Esophagus muscularis mucosa (tissue), 3 donors: ENCODE measurements around the gene ARAP1.

Experiments used
- POLR2A ChIP-seq: fragments of 450-650 bp; IDR thresholded peaks from one replicate; pipeline ENCODE4 v1.6.1; 2017; ENCODE audit warnings: antibody characterized with exemption, moderate library complexity, mild to moderate bottlenecking, low read depth
- POLR2AphosphoS5 ChIP-seq, 2 donors: sonication (generic); formaldehyde crosslinking; IDR thresholded peaks; one replicate each; pipeline ENCODE4 v1.6.1; 2017; ENCODE audit warnings: antibody characterized with exemption in 2 of 2
- TF ChIP-seq, protein P1 (sequence below), 3 experiments: fragments of 200-600 bp in 2 of 3; fragments of 450-650 bp in 1 of 3; sonication (generic) in 2 of 3; IDR thresholded peaks; one replicate each; pipeline ENCODE4 v1.5.1; 2017 to 2019; ENCODE audit warnings: antibody characterized with exemption in 3 of 3, mild to moderate bottlenecking in 2 of 3, moderate library complexity in 1 of 3

DNA sequence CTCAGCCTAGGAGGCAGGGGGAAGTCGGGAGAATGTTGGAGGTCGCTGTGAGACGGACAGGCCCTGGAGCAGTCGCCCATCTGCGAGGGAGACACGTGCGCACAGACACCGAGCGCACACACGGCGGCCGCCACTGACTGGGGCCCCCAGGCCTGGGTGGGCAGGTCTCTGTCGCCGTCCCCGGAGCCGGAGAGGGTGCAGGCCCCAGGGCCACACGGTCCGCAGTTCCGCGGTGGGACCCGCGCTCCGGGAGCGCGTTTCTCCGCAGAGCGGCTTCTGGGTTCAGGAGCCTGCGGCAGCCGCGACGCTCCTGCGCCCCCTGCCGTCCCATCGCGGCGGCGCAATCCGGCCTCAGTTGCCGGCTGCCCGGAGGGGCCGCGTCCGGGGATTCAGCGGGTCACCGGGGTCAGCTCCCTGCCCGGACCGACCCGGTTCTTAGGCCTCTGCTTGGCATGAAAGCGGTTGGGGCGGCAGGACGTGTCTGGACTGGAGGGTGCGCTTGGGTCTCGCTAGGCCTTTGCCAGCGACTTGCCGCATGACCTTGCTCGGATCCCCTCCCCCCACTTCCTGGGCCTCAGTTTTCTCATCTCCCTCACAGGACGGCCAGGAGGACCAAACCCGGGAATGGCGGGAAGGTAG lies 109.2 kb downstream of the ARAP1 start:
- TF ChIP-seq POLR2AphosphoS5 (IDR thresholded peaks at IDR 0.05), result peak in 1 of 2 donors; percentile 27
- TF ChIP-seq, protein P1, sequence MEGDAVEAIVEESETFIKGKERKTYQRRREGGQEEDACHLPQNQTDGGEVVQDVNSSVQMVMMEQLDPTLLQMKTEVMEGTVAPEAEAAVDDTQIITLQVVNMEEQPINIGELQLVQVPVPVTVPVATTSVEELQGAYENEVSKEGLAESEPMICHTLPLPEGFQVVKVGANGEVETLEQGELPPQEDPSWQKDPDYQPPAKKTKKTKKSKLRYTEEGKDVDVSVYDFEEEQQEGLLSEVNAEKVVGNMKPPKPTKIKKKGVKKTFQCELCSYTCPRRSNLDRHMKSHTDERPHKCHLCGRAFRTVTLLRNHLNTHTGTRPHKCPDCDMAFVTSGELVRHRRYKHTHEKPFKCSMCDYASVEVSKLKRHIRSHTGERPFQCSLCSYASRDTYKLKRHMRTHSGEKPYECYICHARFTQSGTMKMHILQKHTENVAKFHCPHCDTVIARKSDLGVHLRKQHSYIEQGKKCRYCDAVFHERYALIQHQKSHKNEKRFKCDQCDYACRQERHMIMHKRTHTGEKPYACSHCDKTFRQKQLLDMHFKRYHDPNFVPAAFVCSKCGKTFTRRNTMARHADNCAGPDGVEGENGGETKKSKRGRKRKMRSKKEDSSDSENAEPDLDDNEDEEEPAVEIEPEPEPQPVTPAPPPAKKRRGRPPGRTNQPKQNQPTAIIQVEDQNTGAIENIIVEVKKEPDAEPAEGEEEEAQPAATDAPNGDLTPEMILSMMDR (IDR thresholded peaks at IDR 0.05), result peak; percentile 96 to 99 (median 99)
- no peak for TF ChIP-seq POLR2A
